Effector memory CD8-positive, alpha-beta T cell (primary cell): Measurements from ENCODE around the gene DPAGT1.
A peak's percentile ranks its signal among the peaks of the same experiment; 100 is the strongest.
"Not testable (repeated sequence)": the region's sequence is repeated elsewhere in the genome, so short reads cannot be mapped to it uniquely, and the experiment has no call there.

Experiments
- ATAC-seq: fragments of 150-1000 bp; cut with Tn5 transposase; replicated peaks from 2 replicates; pipeline ENCODE4 v1.10.0; 2021; ENCODE audit warnings: mild to moderate bottlenecking, moderate library complexity
- DNase-seq, 3 experiments: peaks; one replicate each; pipeline ENCODE4 v3.0.0; 2021
- H3K27ac Mint-ChIP-seq, 2 donors: one replicate each; pipeline ENCODE4 v1.8.0; 2022; ENCODE audit warnings: mild to moderate bottlenecking in 2 of 2, mixed read lengths in 2 of 2, moderate library complexity in 2 of 2
- H3K27me3 Mint-ChIP-seq, 2 donors: one replicate each; pipeline ENCODE4 v1.8.0; 2022; ENCODE audit warnings: mixed read lengths in 2 of 2
- H3K36me3 Mint-ChIP-seq: one replicate; pipeline ENCODE4 v1.8.0; 2022; ENCODE audit warnings: mild to moderate bottlenecking, moderate library complexity, mixed read lengths; ENCODE audit not compliant: insufficient read depth
- H3K4me1 Mint-ChIP-seq, 2 donors: one replicate each; pipeline ENCODE4 v1.8.0; 2022; ENCODE audit warnings: low read depth in 2 of 2, mixed read lengths in 2 of 2
- H3K4me3 Mint-ChIP-seq, 2 donors: one replicate each; pipeline ENCODE4 v1.8.0; 2022; ENCODE audit warnings: mild to moderate bottlenecking in 2 of 2, mixed read lengths in 2 of 2, moderate library complexity in 2 of 2
- H3K9me3 Mint-ChIP-seq, 2 donors: one replicate each; pipeline ENCODE4 v1.8.0; 2022; ENCODE audit warnings: mixed read lengths in 2 of 2

The DPAGT1 gene

GRCh38 chr11:119084663-119085436 lies 16.8 kb downstream of the DPAGT1 start, which contains the start of gene HMBS:
Gene HMBS (plus strand): TSS chr11:119084881. CDS start chr11:119085034, 153 bp downstream.
- H3K4me1 Mint-ChIP-seq, result peaks cover 11 to 12% of the 10 kb centered on the region in 2 donors
- DNase-seq, result peak; percentile 90 to 93 (median 91)
- H3K27ac Mint-ChIP-seq, result peak within 1 kb of the TSS; percentile 91 to 93
- peak within 1 kb of the TSS; percentile 92 to 93 for H3K4me3 Mint-ChIP-seq
- no peaks in the 10 kb centered on the region for H3K9me3 Mint-ChIP-seq
- H3K27me3 Mint-ChIP-seq, result no peaks in the 10 kb centered on the region
- peak; percentile 96 for ATAC-seq
- H3K36me3 Mint-ChIP-seq, result peaks cover 31% of the 10 kb centered on the region

GRCh38 chr11:119081682-119082260 lies 19.9 kb downstream of the DPAGT1 start:
- no peak for ATAC-seq
- peaks cover 5 to 8% of the 10 kb centered on the region in 2 donors for H3K4me1 Mint-ChIP-seq
- peak overlapping the region in 1 of 2 donors; percentile 25 for H3K27ac Mint-ChIP-seq
- no peak for DNase-seq
- no peak overlapping the region for H3K4me3 Mint-ChIP-seq
- H3K9me3 Mint-ChIP-seq, result no peaks in the 10 kb centered on the region
- peaks cover 58% of the 10 kb centered on the region for H3K36me3 Mint-ChIP-seq
- no peaks in the 10 kb centered on the region for H3K27me3 Mint-ChIP-seq

GRCh38 chr11:119078675-119079420 lies 22.8 kb downstream of the DPAGT1 start:
- Mint-ChIP-seq H3K36me3 (peaks cover 75% of the 10 kb centered on the region), H3K27ac (no peak overlapping the region), H3K9me3 (no peaks in the 10 kb centered on the region), H3K4me1 (no peaks in the 10 kb centered on the region), H3K27me3 (no peaks in the 10 kb centered on the region), H3K4me3 (no peak overlapping the region)
- DNase-seq (no peak), ATAC-seq (no peak)

GRCh38 chr11:119077839-119078238 lies 23.8 kb downstream of the DPAGT1 start:
- Mint-ChIP-seq H3K27ac (no peak overlapping the region), H3K27me3 (no peaks in the 10 kb centered on the region), H3K9me3 (no peaks in the 10 kb centered on the region), H3K4me1 (peaks cover under 1 to 1% of the 10 kb centered on the region in 2 donors), H3K36me3 (peaks cover 85% of the 10 kb centered on the region), H3K4me3 (no peak overlapping the region)
- no peak for ATAC-seq
- DNase-seq, result no peak

GRCh38 chr11:119067371-119068222 lies 34.1 kb downstream of the DPAGT1 start, which contains the start of gene VPS11:
Gene VPS11 (plus strand): TSS chr11:119067818. CDS start chr11:119067824, 6 bp downstream.
- H3K27ac Mint-ChIP-seq, result peak within 1 kb of the TSS; percentile 99
- H3K4me3 Mint-ChIP-seq, result peak within 1 kb of the TSS; percentile 94
- H3K4me1 Mint-ChIP-seq, result peaks cover 23 to 38% of the 10 kb centered on the region in 2 donors
- no peaks in the 10 kb centered on the region for H3K9me3 Mint-ChIP-seq
- ATAC-seq, result peak; percentile 93
- peaks cover 49% of the 10 kb centered on the region for H3K36me3 Mint-ChIP-seq
- DNase-seq, result peak; percentile 92 to 97 (median 95)
- H3K27me3 Mint-ChIP-seq, result no peaks in the 10 kb centered on the region

GRCh38 chr11:119065369-119065768 lies 36.3 kb downstream of the DPAGT1 start:
- H3K27me3 Mint-ChIP-seq, result no peaks in the 10 kb centered on the region

GRCh38 chr11:119062779-119063178 lies 38.9 kb downstream of the DPAGT1 start:
- H3K4me1 Mint-ChIP-seq, result peaks cover 19 to 35% of the 10 kb centered on the region in 2 donors
- no peak overlapping the region for H3K4me3 Mint-ChIP-seq
- H3K9me3 Mint-ChIP-seq, result no peaks in the 10 kb centered on the region
- ATAC-seq (no peak), DNase-seq (no peak)
- no peaks in the 10 kb centered on the region for H3K27me3 Mint-ChIP-seq
- H3K27ac Mint-ChIP-seq, result peak overlapping the region in 1 of 2 donors; percentile 65
- peaks cover 17% of the 10 kb centered on the region for H3K36me3 Mint-ChIP-seq

More at GRCh38 chr11:119065369-119065768, 36.3 kb downstream of the DPAGT1 start:
- Mint-ChIP-seq H3K27ac (peak overlapping the region; percentile 46 to 99), H3K36me3 (peaks cover 33% of the 10 kb centered on the region), H3K4me3 (peak overlapping the region; percentile 94), H3K4me1 (peaks cover 22 to 38% of the 10 kb centered on the region in 2 donors), H3K9me3 (no peaks in the 10 kb centered on the region)
- ATAC-seq (no peak), DNase-seq (peak; percentile 27 to 46 (median 29))

GRCh38 chr11:119061256-119061655 lies 40.4 kb downstream of the DPAGT1 start:
- H3K9me3 Mint-ChIP-seq, result no peaks in the 10 kb centered on the region
- ATAC-seq, result no peak
- H3K4me1 Mint-ChIP-seq, result peaks cover 16 to 31% of the 10 kb centered on the region in 2 donors
- no peak overlapping the region for H3K27ac Mint-ChIP-seq
- no peak for DNase-seq
- no peak overlapping the region for H3K4me3 Mint-ChIP-seq
- peaks cover 22% of the 10 kb centered on the region for H3K36me3 Mint-ChIP-seq
- no peaks in the 10 kb centered on the region for H3K27me3 Mint-ChIP-seq

- not testable (repeated sequence) for H3K27ac Mint-ChIP-seq, DNase-seq, H3K4me3 Mint-ChIP-seq, H3K27me3 Mint-ChIP-seq, ATAC-seq, H3K9me3 Mint-ChIP-seq
- peaks cover 38% of the 10 kb centered on the region for H3K36me3 Mint-ChIP-seq
- H3K4me1 Mint-ChIP-seq, result peaks cover 24 to 36% of the 10 kb centered on the region in 2 donors
These were observed 42.5 kb downstream of the DPAGT1 start for GRCh38 chr11:119059128-119059527.

GRCh38 chr11:119057000-119057769 lies 44.5 kb downstream of the DPAGT1 start, which contains the start of gene HYOU1:
Gene HYOU1 (minus strand): TSS chr11:119057205. CDS start chr11:119056160, 1,045 bp downstream.
- peaks cover 57% of the 10 kb centered on the region for H3K36me3 Mint-ChIP-seq
- H3K9me3 Mint-ChIP-seq, result no peaks in the 10 kb centered on the region
- H3K4me1 Mint-ChIP-seq, result peaks cover 27 to 37% of the 10 kb centered on the region in 2 donors
- peak within 1 kb of the TSS; percentile 97 for H3K27ac Mint-ChIP-seq
- peak within 1 kb of the TSS; percentile 95 to 97 for H3K4me3 Mint-ChIP-seq
- peak; percentile 95 to 98 (median 97) for DNase-seq
- no peaks in the 10 kb centered on the region for H3K27me3 Mint-ChIP-seq
- peak; percentile 85 for ATAC-seq

- Mint-ChIP-seq H3K36me3 (peaks cover 63% of the 10 kb centered on the region), H3K4me3 (peak overlapping the region; percentile 95 to 97), H3K27ac (peak overlapping the region; percentile 97), H3K4me1 (peaks cover 27 to 41% of the 10 kb centered on the region in 2 donors), H3K27me3 (no peaks in the 10 kb centered on the region), H3K9me3 (no peaks in the 10 kb centered on the region)
- ATAC-seq, result peak; percentile 30
- peak; percentile 37 to 50 (median 38) for DNase-seq
These were observed 45.1 kb downstream of the DPAGT1 start for GRCh38 chr11:119056421-119056999.
